GM19238 (cell line): ENCODE data around the gene CNOT6L.
"Not testable (repeated sequence)": the region's sequence is repeated elsewhere in the genome, so short reads cannot be mapped to it uniquely, and the experiment has no call there.

Source experiments
- DNase-seq: peaks from one replicate; pipeline ENCODE4 v3.0.0; 2011; ENCODE audit warnings: low spot score; ENCODE audit not compliant: insufficient read length

CNOT6L gene

GRCh38 chr4:77782102-77782835 lies 36.9 kb downstream of the CNOT6L start:
- DNase-seq, result no peak

DNA sequence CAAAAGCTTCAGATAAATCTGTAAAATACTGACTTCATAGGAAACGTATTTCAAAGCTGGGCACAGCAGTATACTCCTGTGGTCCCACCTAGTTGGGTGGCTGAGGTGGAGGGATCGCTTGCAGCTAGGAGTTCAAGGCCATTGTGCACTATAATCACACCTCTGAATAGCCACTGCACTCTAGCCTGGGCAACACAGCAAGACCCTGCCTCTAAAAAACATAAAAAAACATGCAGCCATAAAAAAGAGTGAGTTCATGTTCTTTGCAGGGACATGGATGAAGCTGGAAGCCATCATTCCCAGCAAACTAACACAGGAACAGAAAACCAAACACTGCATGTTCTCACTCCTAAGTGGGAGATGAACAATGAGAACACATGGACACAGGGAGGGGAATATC lies 38.4 kb downstream of the CNOT6L start:
- not testable (repeated sequence) for DNase-seq

DNA sequence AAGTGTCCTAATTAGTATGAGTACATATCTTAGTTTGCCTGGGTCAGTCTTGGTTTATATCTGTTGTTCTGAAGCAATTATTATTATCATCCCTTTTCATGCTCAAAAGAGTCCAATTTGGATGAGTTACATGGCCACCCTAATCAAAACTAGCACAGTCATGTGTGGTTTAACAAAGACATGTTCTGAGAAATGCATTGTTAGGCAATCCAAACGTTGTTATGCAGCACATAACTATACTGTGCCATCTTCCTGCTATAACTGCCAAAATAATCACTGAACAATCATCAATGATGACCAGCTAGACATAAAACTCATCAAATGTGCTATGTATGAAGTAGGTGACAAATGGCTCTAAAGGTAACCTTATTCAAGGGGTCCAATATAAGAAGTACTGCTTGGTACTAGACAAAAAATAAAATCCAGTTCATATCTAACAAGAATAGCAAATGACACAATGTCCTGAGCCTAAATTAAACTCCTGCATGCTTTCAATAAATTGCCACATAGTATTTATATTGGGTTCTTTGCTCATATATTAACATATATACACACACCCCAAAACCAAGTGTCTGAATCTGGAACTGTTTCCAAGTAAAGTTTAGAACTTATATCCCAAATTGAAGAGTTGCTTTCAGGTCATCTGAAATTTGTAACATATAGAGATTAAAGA lies 41.9 kb downstream of the CNOT6L start:
- DNase-seq, result no peak

- DNase-seq, result no peak
Observed at GRCh38 chr4:77776182-77777134, 42.7 kb downstream of the CNOT6L start.

DNA sequence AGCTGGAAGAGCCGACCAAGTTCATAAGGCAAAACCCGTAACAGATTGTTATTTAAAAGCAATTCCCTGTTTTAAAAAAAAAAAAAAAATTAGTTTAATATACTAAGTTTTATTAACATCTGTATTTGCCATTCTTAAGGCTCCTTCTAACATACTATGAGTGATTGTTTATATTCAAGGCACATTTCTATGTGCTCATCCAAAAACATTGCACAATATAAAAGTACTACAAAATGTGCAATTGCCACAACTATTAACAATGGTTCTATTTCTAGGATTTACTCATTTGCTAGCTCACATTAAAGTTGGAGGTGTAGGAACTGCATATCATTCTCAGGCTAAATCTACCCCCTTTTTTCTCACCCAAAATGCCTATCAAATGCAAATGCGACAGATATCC lies 46.1 kb downstream of the CNOT6L start:
- DNase-seq, result no peak

- no peak for DNase-seq
Observed at GRCh38 chr4:77771566-77771965, 47.6 kb downstream of the CNOT6L start.

DNA sequence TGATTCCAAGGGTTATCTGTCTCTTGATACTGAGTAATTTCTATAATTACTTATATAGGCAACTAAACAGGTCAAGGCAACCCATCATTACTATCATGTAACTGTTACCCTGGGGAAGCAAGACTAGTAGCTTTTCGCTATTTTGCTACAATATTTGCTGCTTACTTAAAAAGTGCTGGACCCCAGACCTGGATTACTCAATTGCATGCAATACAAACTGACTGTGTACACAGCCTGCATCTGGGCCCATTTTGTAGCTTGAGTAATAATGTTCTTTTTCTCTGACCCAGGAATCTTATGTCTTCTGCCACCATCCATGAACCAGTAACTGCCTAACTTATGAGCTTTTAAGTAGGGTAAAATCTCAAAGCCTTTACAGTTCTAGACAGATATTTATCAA lies 53.4 kb downstream of the CNOT6L start:
- no peak for DNase-seq

DNA sequence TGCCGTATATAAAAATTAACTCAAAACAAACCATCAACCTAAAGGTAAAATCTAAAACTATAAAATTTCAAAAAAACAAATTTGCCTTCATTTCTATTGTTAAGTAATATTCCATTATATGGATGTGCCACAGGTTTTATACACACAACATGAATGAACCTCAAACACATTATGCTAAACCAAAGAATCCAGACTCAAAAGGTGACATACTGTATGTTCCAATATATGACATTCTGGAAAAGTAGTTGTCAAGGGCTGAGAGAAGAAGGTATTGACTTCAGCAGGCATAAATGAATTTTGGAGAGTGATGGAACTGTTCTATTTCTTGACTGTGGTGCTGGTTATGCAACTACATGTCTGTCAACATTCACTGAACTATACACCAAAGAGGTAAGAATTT lies 56.6 kb downstream of the CNOT6L start:
- no peak for DNase-seq

- DNase-seq, result no peak
Observed at GRCh38 chr4:77761595-77761994, 57.6 kb downstream of the CNOT6L start.

GRCh38 chr4:77758804-77759203 lies 60.4 kb downstream of the CNOT6L start:
- no peak for DNase-seq

DNA sequence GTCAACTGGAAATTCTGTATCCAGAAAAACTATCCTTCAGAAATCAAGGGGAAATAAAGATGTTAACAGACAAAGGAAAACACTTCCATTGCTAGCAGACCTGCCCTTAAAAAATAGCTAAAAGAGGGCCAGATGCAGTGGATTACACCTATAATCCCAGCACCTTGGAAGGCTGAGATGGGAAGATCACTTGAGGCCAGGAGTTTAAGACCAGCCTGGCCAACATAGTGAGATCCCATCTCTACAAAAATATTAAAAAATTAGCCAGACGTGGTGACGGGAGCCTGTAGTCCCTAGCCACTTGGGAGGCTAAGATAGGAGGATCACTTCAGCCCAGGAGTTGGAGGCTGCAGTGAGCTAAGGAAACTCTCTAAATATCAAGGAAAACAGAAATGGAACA lies 67.4 kb downstream of the CNOT6L start:
- no peak for DNase-seq

DNA sequence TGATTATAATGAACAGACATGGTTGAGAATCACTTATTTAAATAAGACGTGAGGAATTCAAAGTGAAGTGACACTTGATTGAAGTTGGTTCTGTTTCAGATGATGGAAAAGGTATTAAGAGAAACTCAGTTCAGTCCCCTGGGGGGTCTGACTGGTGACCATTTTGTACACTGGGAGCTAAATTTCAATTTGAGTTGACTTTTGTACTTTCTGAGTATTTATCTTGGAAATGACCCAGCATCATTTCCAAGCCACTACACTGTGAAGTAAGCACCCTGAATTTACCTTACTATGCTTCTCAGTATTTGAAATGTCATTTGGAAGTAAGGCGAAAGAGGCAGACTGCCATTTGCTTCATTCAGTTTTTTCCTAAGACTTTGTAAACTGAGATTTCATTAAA lies 73.4 kb downstream of the CNOT6L start:
- DNase-seq, result no peak

DNA sequence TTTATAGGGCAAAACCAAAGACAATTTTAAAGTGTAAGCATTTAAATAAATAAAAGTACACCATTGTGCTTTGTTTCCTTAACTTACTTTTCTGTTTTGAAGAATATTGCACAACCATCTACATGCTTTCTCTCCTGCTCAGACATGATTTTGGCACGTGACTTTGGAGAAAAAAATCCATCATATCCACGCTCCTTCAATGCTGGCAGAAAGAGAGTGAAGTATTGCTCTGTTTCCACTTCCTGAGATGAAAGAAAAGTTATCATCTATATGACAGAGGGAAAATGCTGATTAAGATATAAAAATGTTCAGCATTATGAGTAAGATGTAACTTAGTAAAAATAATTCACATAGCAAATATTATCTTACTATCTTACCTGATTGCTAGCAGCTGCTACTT lies 77.1 kb downstream of the CNOT6L start:
- DNase-seq, result no peak

DNA sequence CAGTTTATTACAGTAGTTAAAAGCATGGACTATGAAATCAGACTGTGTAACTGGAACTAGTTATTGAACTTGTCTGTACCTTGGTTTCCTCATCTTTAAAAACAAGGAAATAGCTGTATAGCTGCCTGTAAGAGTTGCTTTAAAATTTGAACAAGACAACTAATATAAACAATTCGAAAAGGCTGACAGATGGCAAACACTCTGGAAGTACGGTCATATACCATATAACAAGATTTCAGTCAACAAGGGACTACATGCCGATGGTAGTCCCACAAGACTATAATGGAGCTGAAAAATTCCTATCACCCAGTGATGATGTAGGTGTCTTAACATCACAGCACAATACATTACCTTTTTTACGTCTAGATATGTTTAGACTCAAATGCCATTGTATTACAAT lies 78.7 kb downstream of the CNOT6L start:
- no peak for DNase-seq

GRCh38 chr4:77734928-77735327 lies 84.2 kb downstream of the CNOT6L start:
- DNase-seq, result peak; percentile 17

GRCh38 chr4:77731656-77732055 lies 87.5 kb downstream of the CNOT6L start:
- DNase-seq, result no peak

GRCh38 chr4:77728420-77728819 lies 90.7 kb downstream of the CNOT6L start:
- DNase-seq, result no peak

GRCh38 chr4:77721073-77721472 lies 98.1 kb downstream of the CNOT6L start:
- no peak for DNase-seq

GRCh38 chr4:77718500-77718899 lies 100.7 kb downstream of the CNOT6L start:
- not testable (repeated sequence) for DNase-seq

DNA sequence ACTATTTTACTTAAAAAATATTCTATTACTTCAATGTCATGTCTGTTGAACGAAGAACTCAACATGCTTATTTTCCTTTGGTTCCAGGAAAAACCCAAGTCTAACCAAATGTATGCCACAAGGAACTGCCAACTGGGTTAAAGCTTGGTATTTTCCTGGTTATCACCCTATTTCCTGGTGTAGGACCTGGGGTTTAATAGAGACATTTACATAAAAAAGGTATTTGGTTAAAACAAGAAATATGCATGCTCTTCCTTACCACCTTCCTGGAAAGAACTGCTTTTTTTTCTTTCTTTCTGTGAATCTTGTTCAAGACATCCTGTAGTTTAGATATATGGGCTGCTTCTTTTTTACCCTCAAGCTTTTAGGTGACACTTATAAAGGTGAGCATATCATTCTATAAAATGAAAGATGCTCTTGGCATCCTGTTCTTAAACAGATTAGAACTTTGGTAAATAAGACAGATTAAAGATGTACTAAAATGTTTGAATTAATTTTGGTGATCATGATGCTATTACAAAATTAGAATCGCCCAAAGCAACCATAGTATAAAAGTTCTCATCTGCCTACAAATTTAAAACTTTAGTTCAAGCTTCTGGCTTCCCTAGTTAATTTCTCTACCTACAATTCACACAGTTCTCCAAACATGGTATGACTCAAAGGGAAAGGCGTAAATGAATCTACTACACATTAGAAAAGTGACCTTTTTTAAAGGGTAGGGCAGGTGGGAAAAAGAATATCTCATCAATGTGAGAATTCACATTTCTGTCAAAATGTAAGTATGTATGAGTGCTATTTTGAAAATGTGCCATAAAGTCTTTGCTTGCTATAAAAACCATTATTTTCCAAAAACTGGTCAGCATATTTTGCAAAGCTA lies 103.5 kb downstream of the CNOT6L start:
- no peak for DNase-seq

GRCh38 chr4:77714514-77714913 lies 104.7 kb downstream of the CNOT6L start:
- DNase-seq, result no peak
